Stimulated activated CD8-positive, alpha-beta memory T cell treated with anti-CD3 and anti-CD28 coated beads, Interleukin-15, amount 100 ng/mL, for 4 hours (primary cell): ENCODE results near the gene SMIM23.

Experiments used
- DNase-seq, 2 donors: peaks; one replicate each; pipeline ENCODE4 v3.0.0-alpha.2; 2020; ENCODE audit warnings: low read depth in 2 of 2

The SMIM23 gene

DNA sequence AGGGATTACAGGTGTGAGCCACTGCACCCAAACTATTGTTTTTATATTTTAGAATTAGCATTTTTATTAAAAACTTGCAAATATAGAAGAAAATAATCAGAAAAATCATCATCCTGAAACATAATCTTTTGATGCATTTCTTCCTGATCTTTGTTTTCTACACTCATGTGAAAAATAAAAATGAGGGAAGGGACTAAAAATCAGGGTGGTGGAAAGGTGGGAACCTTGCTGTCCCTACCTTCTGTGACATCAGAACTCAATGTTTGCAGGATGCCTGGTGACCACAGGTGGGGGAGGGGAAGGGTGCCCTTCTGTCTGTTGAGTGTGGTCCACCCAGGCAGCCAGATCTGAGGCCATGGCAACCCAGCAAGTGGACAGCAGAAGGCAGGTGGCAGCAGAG lies at the start of gene SMIM23:
SMIM23 (plus strand) TSS at position 301 of the 400 bp plus-strand sequence; CDS start at position 356, 55 bp downstream.
- no peak for DNase-seq

DNA sequence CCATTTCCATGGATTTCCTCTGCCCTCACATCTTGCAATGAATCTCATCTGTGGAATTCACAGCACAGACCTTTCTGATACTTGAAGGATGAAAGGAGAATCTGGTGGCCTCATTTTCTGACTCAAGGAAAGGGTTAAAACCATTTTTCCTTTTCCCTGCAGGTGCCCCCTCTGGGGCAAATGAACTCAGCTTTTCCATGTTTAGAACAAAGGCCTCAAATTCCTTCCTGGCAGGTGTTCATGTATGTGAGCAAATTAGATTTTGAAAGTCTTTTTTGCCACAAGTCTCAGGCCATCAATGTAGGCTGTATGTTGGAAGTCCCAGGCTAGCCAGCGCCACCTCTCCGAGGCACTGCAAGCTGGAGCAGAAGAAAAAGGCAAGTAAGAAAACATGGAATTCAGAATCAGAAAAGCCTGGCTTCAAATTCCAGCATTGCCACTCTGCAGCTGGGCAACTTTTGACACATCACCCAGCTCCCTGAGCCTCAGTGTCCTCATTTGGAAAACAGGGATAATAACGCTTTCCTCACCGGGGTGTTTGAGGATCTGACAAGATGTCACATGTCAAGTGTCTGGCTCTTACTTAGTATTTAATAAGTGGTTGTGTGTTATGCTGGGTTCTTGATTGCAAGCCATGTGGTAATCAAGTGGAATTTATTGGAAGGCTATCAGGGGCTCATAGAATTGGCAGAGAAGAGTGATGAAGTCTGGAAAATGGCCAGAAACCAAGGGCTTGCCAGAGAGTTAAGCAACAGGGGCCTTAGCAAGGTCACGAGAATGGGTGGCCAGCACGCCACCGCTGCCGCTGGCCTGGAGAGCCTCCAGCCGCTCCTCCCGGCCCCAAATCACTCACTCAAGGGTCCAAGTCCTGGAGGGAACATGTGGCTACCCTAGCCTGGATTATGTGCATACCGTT lies 48.4 kb upstream of the SMIM23 start:
- no peak for DNase-seq

DNA sequence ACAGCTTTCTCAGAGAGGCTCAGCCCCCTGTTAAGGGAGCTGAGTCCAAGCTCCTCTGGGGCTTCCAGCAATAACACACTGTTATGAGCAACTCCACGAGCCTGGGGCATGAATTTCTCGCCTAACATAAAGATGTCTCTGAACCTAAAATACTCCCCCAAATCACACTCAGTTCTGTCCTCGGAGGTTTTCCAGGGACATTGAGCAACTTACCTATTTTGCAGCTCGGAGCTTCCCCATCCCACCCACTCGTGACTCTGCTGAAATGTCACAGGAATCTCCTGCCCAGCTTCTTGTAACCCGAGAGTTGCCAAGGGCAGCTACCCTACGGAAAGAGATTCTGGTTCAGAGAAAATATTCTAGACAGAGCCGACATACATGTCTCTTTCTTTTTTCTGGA lies 47.1 kb upstream of the SMIM23 start:
- no peak for DNase-seq

DNA sequence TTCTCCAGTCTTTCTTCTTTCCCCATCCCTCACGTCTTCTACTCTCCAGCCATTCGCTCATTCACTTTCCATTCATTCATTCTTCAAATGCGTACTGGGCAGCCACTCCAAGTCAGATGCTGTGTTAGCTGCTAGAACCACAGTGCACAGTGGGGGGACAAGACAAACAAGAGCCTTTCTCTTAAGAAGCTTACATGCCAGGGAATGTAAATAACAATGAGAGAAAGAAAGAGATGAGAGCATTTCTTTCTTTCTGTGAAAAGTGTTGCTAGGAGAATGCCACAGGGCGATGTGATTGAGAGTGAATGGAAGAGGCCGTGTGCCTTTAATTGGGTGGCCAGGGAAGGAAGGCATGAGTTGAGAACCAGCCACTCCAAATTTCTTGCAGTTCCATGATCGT lies 46.3 kb upstream of the SMIM23 start:
- no peak for DNase-seq

DNA sequence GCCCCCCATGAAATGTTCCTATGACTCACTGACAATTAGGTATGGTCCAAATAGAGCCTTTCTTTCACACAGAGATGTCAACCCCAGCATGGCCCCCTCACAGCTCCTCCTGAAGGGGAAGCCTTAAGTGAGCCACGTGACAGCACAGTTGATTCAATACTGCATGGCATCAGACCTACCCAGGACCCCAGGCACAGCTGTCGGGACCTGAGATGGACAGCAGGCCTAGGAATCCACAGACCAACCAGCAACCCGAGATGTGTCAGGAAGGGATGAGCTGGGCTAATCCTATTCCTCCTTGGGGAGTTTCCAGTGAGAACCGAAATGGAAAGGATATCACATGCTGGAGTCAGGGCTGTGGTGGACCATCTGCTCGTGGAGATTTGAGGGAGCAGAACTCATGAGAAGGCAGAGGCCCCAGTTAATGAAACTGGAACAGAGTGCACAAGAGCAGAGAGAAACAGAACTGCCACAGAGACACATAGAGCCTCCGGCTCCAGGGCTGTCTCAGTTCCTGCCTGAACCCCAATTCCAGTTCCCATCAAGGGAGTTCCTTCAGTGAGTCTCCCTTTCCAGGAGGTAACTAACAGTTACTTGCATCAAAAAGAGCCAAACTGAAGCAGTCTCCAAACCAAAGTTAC lies 42.1 kb upstream of the SMIM23 start:
- no peak for DNase-seq

DNA sequence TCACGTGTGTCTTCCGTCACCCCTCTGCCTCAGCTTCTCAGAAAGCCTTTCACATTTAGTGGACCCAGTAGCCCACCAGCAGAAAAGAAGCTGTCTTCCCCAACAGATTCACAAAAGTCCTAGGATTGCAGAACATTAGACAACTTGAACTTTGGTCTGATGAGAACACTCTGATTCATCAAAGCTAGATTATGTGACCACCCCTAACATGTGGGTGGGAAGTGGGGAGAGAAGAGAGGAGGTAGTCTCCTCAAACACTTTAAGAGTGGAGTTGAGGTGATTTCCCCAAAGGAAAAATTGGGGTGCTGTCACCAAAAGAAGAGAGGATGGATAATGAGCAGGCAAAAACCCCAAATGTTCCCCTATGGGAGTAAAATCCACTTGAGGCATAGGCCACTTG lies 41.4 kb upstream of the SMIM23 start:
- no peak for DNase-seq

DNA sequence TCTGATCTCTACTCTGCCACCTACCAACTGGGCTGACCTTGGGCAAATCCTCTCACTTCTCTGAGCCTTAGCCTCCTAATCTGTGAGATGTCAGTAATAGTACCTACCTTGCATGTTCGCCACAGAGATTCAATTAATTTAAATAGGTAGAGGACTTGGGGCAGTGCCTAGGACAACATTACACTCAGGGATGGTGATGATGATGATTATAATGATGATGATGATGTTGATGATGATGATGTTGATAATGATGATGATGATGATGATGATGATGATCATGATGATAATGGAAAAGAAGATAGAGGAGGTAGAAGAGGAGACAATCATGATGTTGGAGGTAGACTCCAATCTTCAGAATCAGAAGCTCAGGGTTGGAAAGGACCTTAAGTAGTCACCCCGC lies 40.7 kb upstream of the SMIM23 start:
- no peak for DNase-seq

DNA sequence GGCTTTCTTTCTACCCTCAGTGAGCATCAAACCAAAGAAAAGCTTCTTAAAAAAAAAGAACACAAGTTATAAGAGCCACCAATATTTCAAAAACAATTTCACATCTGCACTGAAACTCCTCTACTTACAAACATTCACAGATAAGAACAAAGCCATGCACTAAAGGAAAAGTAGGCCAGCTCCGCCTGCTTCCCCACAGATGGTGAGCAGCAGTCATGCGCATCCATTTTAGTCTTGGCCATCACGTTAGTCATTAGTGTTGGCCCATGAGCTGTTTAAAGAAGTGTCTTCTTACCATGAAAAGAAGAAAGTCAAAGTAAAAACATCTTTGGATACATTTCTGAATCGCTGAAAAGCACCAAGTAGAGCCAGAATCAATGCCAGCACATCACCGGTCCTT lies 40.0 kb upstream of the SMIM23 start:
- no peak for DNase-seq

DNA sequence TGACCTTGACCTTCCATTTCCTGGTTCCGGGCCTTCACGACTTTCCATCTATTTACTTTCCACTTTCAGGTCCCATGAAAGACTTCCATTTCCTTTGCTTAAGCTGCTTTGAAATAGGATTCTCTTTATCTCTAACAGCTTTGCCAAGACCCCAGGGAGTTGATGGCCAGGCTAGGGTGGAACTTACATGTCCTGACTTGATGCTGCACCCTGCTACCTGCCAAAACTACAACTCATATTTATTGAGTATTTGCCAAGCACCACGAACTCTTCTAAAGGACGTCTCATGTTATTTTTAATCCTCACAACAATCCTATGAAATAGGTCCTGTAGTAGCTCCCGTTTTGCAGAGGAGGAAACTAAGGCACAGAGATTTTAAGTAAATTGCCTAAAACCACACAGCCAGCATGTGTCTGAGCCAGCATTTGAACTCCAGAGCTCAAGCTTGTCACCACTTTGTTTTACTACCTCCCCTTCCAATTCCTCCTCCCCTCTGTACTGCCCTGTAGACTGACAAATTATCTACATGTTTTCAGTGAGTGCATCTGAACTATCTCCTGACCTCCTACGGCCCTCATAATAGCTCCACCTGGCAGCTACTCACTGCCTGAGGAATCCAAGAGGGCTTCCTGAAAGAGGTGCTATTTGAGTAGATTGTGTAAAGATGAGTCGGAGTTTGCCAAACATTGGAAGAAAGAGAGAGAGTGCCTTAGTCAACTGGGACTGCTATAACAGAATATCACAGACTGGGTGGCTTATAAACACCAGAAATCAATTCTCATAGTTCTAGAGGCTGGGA lies 38.4 kb upstream of the SMIM23 start:
- no peak for DNase-seq

DNA sequence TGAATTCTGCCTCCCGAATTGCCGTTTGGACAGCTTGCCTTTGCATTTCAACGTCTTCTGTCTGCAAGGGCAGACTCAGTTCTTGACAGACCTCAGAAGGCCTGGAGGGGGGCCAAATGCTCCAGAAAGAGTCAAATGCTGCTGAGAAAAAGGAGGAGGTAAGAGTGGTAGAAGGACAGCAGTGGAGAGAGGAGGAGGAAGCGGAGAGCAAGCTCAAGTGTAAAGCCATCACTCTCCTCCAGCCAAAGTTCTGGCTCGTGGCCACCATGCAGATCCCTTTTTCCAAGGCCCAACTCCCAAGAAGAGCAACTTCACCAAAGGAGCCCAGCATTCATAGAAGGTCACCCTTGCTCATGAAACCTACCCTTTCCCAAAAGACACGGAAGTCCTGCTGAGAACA lies 36.9 kb upstream of the SMIM23 start:
- DNase-seq: no peak

DNA sequence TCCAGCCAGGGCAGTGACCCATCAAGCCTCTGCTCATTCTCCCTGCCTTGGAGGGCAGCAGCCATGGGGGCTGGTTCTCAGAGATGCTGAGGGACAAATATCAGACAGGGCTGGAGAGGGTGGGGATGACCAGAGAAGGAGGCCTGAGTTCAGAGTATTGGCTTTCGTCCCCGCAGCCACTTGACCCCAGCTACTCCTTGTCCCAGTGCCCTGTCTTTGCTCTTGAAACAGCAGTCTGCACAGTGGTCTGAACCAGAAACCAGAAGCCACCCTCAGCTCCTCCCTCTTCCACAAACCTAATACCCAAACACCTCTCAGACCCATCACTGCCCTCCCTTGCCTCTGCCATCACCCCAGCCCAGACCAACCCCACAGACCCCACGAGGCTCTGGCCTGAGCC lies 36.3 kb upstream of the SMIM23 start:
- no peak for DNase-seq

DNA sequence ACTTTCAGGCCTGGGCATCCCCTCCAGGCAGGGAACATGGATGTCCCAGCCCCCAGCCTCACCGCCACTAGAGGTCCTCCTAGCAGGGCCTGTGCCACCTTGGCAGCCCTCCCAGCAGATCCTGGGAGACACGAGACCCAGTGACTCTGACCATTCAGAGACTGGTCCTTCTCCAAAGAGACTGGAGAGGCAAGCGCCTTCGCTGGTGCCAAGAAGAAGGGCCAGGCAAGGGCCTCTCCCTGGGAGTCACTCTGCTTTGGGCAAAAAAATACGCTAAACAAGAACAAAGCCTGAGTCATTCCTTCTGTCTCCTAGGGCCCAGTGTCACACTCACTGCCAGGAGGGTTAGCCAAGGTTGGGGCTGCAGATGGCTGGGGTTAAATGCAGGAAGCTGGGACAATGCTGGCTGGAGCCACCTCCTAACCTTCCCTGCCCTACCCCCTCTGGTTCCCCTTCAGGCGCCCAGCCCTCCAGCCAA lies 35.3 kb upstream of the SMIM23 start:
- DNase-seq: no peak

DNA sequence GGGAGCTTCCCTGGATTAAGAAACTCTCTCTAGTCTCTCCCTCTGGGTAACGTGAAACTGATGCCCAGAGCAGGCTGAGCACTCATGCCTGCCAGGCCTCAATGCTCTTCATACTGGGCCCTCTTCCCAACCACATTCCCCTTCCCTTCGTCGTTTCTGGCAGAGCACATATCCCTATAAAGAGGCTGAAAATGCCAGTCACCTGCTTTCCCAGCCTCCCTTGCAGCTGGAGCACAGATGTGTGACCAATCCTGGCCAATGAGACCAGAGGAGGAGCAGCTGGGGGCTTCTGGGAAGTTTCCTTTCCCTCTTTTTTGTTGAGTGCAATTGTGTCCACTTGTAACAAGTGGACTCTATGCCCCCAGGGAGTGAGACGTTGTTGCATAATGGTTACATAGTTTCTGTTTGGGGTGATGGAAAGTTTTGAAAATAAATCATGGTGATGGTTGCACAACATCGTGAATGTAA lies 30.2 kb upstream of the SMIM23 start:
- DNase-seq: no peak

DNA sequence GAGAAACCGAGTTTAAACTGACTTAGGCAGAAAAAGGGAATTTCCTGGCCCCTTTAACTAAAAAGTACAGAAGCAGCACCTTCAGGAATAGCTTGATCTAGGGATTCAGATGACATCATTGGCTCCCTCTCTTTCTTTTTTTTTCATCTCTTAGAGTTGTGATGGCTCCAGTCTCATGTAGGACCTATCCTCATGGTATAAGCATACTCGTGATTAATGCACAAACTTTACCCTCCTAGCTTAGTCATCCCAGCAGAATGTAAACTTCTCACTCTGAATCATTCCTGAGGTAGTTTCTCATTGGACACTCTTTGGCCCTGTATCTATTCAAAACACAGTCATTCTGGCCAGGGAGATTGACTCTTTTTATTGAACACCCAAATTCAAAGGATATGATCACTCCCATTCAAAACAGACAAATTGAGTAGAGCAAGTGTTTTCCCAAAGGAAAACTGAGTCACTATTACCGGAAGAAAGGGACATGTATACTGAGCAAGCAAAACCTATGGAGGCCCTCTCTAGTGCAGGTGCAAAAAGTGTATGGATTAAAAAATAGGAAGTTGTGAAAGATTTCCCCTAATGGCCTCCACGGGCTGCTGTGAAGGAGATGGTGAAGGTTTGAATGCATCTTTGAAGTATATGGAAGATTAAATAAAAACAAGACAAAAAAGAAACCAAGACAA lies 27.6 kb upstream of the SMIM23 start:
- no peak for DNase-seq

DNA sequence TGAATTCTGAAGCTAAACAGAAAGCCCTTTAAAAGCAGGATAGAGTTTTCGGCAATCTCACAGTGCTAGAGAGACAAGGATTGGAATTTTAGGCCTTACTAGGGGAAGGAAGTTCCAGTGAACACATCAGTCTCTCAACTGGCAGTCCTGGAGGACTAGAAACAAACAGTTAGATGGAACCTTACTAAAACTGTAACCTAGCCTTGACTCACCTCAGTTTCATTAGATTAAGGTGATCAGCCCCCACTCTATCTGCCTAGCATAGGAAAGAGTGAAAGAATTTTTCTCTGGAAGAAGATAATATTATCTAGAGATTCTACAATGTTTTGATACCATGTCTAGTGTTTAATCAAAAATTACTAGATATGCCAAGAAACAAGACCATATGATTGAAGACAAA lies 25.8 kb upstream of the SMIM23 start:
- DNase-seq: no peak

DNA sequence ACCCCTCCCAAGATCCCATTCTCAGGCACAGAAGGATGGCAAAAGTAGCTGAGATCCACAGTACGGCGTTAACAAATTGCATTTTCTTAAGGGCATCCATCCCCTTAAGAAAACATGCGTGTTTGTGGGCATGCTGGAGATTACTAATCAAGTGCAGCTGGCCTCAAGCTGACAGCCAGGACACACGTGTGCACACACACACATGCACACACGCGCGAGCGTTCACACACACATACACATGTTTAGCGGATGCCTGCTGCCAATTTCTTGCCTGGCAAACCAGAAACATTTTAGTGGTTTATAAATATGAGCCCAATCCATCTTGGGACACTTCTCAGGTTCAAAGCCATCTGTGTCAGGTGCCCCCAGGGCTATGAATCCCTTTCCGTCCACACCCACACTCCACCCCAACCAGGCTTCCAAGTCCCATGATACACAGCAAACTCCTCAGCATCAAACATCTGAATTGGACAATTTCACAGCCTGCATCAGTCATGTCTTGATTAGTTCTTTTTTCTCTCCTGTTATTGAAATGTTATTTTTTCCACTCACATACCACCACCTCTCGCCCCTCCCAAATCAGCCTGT lies 23.5 kb upstream of the SMIM23 start:
- no peak for DNase-seq

DNA sequence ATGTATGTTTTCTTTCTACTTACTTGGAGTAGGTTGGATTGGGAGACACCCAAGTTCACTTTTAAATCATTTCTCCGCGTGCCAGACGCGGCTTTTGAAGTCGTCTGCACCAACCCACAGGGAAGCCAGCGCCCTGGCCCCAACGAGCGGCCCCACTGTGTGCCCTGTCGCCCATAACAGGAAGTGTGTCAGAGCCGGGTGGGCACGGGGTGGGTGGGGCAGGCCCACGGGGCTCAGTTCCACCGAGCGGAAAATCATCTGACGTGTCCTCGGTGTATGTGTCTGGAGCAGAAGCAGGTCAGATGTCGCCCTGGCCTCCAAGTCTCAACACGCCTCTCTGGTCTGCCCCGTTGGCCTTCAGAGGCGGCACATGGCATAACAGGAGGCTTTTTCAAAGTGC lies 22.7 kb upstream of the SMIM23 start:
- no peak for DNase-seq

DNA sequence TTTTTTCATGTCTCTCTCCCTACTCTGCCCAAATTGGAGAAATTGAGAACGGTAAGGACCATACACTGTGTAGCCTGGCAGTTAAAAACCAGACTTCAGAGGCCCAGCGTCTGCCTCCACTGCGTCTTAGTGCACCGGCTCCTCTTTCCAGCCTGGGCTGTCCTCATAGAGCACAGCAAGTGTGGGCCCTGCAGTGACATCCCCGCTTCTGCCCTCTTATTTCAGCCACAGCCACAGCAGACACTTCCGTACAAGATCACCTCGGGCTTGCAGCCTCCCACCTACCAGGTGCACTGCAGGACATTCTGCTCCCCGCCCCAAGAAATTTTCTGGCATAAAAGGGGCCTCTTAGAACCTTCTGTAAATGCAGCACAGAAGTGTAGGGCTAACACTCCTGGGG lies 21.4 kb upstream of the SMIM23 start:
- no peak for DNase-seq

DNA sequence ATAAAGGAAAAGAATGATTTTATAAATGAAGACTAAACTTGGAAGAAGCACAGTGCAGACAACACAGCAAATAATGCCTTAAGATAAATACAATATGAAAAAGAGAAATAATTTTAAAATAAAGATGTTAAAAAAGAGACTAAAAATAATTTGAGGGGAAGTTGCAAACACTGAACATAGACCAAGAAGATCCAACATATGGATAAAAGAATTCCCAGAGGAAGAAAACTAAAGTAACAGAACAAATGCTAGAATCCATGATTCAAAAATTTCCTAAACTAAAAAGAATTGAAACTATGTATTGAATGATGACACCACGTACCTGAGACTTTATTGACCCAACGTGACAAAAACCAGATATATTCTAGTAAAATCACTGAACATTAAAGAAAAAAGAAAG lies 18.7 kb upstream of the SMIM23 start:
- no peak for DNase-seq

DNA sequence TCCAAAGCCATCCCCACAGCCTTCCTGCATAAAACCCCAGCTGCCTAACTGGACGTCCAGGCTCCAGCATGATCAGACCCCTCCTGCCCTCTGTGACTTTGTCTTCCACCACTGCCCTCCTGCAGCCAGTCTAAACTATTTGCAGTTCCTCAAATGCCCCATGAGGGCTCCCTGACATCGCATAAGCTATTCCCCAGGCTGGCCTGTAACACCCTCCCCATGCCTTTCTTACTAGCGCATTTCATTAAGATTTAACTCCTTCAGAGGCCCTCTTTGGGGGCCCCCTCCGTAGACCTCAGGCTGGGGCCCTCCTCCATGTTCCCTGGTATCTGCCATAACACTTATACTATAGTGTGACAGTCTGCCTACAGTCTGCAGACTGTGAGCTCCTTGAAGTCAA lies 15.5 kb upstream of the SMIM23 start:
- no peak for DNase-seq

DNA sequence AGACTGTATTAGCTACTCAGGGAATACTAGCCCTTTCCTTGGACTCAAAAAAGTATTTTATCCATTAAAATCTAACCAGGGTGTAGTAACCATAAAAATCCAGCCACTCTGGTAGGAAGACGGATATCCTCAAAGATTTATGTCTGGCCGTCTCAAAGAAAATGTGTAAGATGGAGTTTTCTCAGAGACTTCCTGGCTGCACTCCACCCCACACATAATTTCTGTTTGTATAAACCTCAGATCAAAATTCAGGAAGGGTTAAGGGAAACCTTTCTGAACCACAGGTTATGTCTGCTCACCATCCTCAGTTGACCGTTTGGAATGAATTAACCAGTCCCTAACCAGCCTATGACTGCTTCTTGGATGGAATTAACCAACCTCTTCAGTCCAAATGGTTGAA lies 13.8 kb upstream of the SMIM23 start:
- DNase-seq: no peak
